ENCODE data around the gene TREX2.

Gene TREX2

DNA sequence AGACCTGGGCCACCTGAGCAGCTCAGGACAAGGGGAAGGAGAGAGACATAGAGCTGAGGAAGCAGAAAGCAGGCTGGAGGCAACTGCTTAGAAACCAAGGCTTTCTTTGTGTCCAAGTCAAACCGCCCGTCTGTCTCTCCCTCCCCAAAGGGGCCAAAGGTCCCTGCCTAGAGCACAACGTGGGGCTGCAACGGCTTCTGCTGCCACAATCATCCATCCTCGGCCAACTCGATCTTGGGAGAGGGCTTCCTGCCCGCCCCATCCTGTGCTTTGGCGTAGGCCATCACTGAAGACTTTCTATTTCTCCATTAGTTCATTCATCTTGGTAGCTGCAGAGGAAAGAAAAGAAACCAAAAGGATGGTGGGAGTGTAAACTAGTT is 1.7 kb upstream of the TREX2 start:
- Histone ChIP-seq H3K36me3 (ENCODE audit: control insufficient read depth, insufficient read depth, low read length) (no peaks in the 10 kb centered on the region), H3K4me3 (replicated peaks; ENCODE audit: low read depth, low read length) (no peak overlapping the region), H3K27me3 (replicated peaks; ENCODE audit: control insufficient read depth, insufficient read depth, low read length) (no peaks in the 10 kb centered on the region)
- no peak for DNase-seq (ENCODE audit: extremely low read depth, insufficient read length)
- TF ChIP-seq, protein P1, sequence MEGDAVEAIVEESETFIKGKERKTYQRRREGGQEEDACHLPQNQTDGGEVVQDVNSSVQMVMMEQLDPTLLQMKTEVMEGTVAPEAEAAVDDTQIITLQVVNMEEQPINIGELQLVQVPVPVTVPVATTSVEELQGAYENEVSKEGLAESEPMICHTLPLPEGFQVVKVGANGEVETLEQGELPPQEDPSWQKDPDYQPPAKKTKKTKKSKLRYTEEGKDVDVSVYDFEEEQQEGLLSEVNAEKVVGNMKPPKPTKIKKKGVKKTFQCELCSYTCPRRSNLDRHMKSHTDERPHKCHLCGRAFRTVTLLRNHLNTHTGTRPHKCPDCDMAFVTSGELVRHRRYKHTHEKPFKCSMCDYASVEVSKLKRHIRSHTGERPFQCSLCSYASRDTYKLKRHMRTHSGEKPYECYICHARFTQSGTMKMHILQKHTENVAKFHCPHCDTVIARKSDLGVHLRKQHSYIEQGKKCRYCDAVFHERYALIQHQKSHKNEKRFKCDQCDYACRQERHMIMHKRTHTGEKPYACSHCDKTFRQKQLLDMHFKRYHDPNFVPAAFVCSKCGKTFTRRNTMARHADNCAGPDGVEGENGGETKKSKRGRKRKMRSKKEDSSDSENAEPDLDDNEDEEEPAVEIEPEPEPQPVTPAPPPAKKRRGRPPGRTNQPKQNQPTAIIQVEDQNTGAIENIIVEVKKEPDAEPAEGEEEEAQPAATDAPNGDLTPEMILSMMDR (IDR thresholded peaks at IDR 0.05; ENCODE audit: insufficient read depth, low read length, poor library complexity, severe bottlenecking), result no peak

DNA sequence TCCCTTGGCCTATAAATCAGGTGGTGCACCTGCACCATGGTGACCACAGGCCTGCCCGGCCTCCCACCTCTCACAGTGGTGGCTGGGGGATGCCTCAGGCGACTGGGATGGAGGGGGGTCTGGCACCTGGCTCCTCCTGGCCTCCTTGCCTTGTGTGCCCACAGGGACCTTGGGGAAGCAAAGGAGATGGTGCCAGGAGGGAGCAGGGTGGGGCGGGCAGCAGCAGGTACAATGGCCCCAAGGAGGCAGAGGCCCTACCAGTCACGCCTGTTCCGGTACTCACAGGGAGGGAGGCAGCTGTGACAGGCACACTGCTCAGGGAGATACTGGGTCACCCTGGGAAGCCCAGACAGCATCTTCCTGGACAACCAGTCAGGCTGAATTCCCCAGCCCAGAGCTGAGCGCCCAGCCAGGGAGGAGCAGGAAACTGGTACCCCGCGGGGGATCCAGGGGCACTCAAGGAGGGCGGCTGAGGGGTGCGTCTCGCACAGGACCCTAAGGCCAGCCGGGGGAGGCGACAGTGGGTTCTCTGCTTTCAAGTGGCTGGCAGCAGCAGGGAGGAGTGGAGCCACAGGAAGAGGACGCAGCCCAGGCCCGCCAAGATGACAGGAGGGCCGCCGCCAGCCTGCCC is 1.2 kb upstream of the TREX2 start:
- Histone ChIP-seq H3K36me3 (ENCODE audit: control insufficient read depth, insufficient read depth, low read length) (no peaks in the 10 kb centered on the region), H3K4me3 (replicated peaks; ENCODE audit: low read depth, low read length) (no peak overlapping the region), H3K27me3 (replicated peaks; ENCODE audit: control insufficient read depth, insufficient read depth, low read length) (no peaks in the 10 kb centered on the region)
- TF ChIP-seq, protein P1 (IDR thresholded peaks at IDR 0.05; ENCODE audit: insufficient read depth, low read length, poor library complexity, severe bottlenecking), result no peak
- DNase-seq (ENCODE audit: extremely low read depth, insufficient read length), result no peak

DNA sequence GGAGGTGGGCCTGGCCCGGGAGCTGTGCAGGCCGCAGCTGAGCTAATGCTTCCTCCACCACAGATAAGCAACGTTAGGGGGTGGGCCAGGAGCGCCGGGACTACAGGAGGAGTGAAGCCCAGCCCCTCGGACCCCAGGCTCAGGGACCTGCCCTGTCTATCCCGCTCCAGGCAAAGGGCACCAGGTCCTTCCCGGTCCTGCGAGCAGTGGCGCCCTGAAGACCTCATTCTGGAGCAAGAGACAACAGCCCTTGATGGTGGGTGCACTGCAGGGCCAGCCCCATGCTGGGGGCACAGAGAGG is 730 bp upstream of the TREX2 start:
- DNase-seq (ENCODE audit: extremely low read depth, insufficient read length), result no peak
- H3K27me3 ChIP-seq (replicated peaks; ENCODE audit: control insufficient read depth, insufficient read depth, low read length), result no peaks in the 10 kb centered on the region
- H3K36me3 ChIP-seq (ENCODE audit: control insufficient read depth, insufficient read depth, low read length), result no peaks in the 10 kb centered on the region
- no peak overlapping the region for H3K4me3 ChIP-seq (replicated peaks; ENCODE audit: low read depth, low read length)
- TF ChIP-seq, protein P1 (IDR thresholded peaks at IDR 0.05; ENCODE audit: insufficient read depth, low read length, poor library complexity, severe bottlenecking), result no peak

DNA sequence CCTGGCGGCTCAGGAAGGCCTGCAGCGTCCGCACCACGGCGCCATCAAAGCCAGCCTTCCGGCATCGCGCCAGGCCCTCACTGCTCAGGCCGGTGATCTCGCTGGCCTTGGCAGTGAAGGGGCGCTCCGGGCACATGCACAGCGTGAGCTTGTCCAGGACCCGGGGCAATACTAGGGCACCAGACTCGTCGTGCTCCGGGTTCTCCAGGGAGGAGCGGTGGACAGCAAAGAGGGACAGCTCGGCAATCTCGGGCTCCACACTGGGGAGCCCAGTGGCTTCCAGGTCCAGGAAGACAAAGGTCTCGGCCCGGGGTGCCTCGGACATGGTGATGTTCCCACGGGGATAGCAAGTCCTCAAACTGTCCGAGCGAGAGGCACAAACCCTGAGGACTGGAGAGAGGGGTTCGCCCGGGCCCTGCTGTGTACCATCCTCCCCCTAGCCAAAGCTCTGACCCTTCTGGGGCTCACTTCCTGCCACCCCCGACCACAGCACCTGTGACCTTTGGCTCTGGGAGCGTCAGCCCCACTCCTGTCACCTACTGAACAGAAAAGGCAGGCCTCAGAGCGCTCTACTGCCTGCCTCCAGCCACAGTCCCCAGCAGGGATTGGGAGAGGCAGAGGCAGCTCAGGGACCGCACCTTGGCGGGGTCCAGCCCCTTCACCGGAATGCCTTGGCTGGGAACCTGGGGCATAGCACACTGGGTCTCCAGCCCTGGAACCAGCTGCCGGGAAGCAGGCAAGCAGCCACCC is 575 bp downstream of the TREX2 start:
- H3K36me3 ChIP-seq (ENCODE audit: control insufficient read depth, insufficient read depth, low read length), result no peaks in the 10 kb centered on the region
- TF ChIP-seq, protein P1 (IDR thresholded peaks at IDR 0.05; ENCODE audit: insufficient read depth, low read length, poor library complexity, severe bottlenecking), result no peak
- DNase-seq (ENCODE audit: extremely low read depth, insufficient read length), result no peak
- no peaks in the 10 kb centered on the region for H3K27me3 ChIP-seq (replicated peaks; ENCODE audit: control insufficient read depth, insufficient read depth, low read length)
- H3K4me3 ChIP-seq (replicated peaks; ENCODE audit: low read depth, low read length), result no peak overlapping the region

DNA sequence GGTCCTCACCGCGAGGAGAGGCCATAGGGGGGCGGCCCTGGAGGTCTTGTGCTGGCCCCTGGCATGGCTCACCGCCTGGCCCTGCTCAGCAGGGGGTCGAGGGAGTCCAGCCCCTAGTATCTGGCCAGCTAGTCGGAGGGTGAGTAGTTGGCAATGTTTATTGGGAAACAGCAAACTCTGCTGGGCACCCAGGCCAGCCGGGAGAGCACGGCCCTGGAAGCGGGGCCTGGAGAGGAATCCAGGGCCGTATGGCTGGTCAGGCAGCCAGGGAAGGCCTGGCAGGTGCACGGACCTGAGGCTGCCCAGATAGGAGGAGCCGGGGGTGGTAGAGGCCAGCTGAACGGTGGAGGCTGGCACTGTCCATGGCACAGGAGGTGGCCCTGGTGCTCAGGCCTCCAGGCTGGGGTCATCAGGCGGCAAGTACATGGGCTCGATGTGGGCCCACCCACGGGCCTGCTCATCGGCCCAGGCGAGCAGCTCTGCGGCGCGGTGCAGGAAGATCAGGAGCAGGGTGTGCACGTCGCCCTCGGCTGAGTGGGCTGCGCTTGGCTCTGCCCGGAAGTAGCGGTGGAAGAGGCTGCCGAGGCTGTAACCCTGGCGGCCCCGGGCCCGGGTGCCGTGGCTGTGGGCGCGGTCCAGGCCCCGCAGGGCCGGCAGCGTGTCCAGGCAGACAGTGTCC is 1.4 kb downstream of the TREX2 start:
- no peak overlapping the region for H3K4me3 ChIP-seq (replicated peaks; ENCODE audit: low read depth, low read length)
- TF ChIP-seq, protein P1 (IDR thresholded peaks at IDR 0.05; ENCODE audit: insufficient read depth, low read length, poor library complexity, severe bottlenecking), result no peak
- no peaks in the 10 kb centered on the region for H3K36me3 ChIP-seq (ENCODE audit: control insufficient read depth, insufficient read depth, low read length)
- H3K27me3 ChIP-seq (replicated peaks; ENCODE audit: control insufficient read depth, insufficient read depth, low read length), result no peaks in the 10 kb centered on the region
- DNase-seq (ENCODE audit: extremely low read depth, insufficient read length), result no peak

All from GM06990 (cell line).